Right lobe of liver (tissue), 6 donors: ENCODE measurements around the gene VRK1. TPM values are rescaled to one million over a fixed set of nuclear protein-coding genes. Genes with fewer than 3 reads are reported as not detected.

Experiments
- ATAC-seq, 4 donors: fragments of 200-7000 bp; cut with Tn5 transposase; one replicate each; pipeline ENCODE4 v1.9.1; 2020; ENCODE audit warnings: mild to moderate bottlenecking in 4 of 4, moderate library complexity in 4 of 4
- DNase-seq, 3 donors: peaks; one replicate each; pipeline ENCODE4 v3.0.0-alpha.2; 2020
- H3K27ac ChIP-seq, 3 donors: fragments of 200-600 bp; one replicate each; pipeline ENCODE4 v1.8.0; 2022
- H3K27me3 ChIP-seq, 2 donors: fragments of 200-600 bp; one replicate each; pipeline ENCODE4 v1.8.0; 2022
- H3K36me3 ChIP-seq, 4 donors: fragments of 200-600 bp; sonication (generic) in 1 of 4; one replicate each; pipeline versions ENCODE4 v1.5.1 to v1.8.0; 2017 to 2022; ENCODE audit warnings: control low read depth in 1 of 4
- H3K4me1 ChIP-seq, 4 donors: fragments of 200-600 bp; sonication (generic) in 1 of 4; one replicate each; pipeline versions ENCODE4 v1.5.1 to v1.8.0; 2017 to 2022; ENCODE audit warnings: control low read depth in 1 of 4
- H3K4me3 ChIP-seq, 3 donors: fragments of 200-600 bp; one replicate each; pipeline ENCODE4 v1.8.0; 2022
- H3K9me3 ChIP-seq, 4 donors: fragments of 200-600 bp; sonication (generic) in 1 of 4; one replicate each; pipeline versions ENCODE4 v1.5.1 to v1.8.0; 2017 to 2022; ENCODE audit warnings: control low read depth in 1 of 4
- CTCF ChIP-seq, 4 donors: fragments of 200-600 bp in 3 of 4; fragments of 450-650 bp in 1 of 4; IDR thresholded peaks; one replicate each; pipeline versions ENCODE4 v1.5.1 to v1.8.0; 2016 to 2022; ENCODE audit warnings: antibody characterized with exemption in 4 of 4, mild to moderate bottlenecking in 2 of 4
- POLR2A ChIP-seq: fragments of 450-650 bp; IDR thresholded peaks from one replicate; pipeline ENCODE4 v1.6.1; 2017; ENCODE audit warnings: antibody characterized with exemption, mild to moderate bottlenecking
- WGBS: methylation state at CpG from one replicate; pipeline ENCODE4 v1.1.6; 2018; ENCODE audit warnings: low coverage, low lambda C conversion rate; ENCODE audit not compliant: insufficient coverage; ENCODE audit errors: missing lambda C conversion rate; 5-methylcytosine and 5-hydroxymethylcytosine counted together
- intact Hi-C, 2 donors: fragments of 100-400 bp; cut with DNase I; formaldehyde crosslinking; loops; one replicate each; pipeline versions ENCODE4 v1.11.2 to v1.14.1; 2022
- total RNA-seq, 6 experiments: library from RNA; depleted of rRNA in 2 of 6; stranded (reverse); fragments of >200 nt in 2 of 6; fragmentation: NEBNext Ultra II Directional in 3 of 6; extraction: Animal tissue kit (Norgen Biotek cat#: 25700) in 3 of 6; gene quantifications; one replicate each; pipeline versions ENCODE4 v1.1.0 to v1.2.4, GENCODE V29; 2016 to 2023
- donor health status: DM: no; HTN: yes; CAD: no.
- donor health status: DM: no; HTN: no; CAD: no.
- donor health status: DM: no; HTN: no; CAD: no.
- donor health status: DM: no; HTN: yes; CAD: no.
- donor health status: DM: no; HTN: yes; CAD: no.

Gene VRK1
- total RNA-seq, 6 experiments from 2014 or later = 1.8 to 6.9 (median 3.8) TPM

- WGBS = no CpG with 5 or more reads among the region's 4 CpGs
- no peaks in the 10 kb centered on the region for H3K36me3 ChIP-seq
- H3K4me1 ChIP-seq = no peaks in the 10 kb centered on the region
- TF ChIP-seq POLR2A (no peak), CTCF (IDR thresholded peaks at IDR 0.05) (no peak)
- ATAC-seq (no peak), DNase-seq (no peak)
- H3K27ac ChIP-seq = no peak overlapping the region
- no peaks in the 10 kb centered on the region for H3K9me3 ChIP-seq
- H3K27me3 ChIP-seq = no peaks in the 10 kb centered on the region
- intact Hi-C loops = no loop called here
- H3K4me3 ChIP-seq = no peak overlapping the region
Observed at GRCh38 chr14:96925422-96925821, 128.2 kb downstream of the VRK1 start.

GRCh38 chr14:96926001-96926400 lies 128.8 kb downstream of the VRK1 start:
- no peaks in the 10 kb centered on the region for H3K27me3 ChIP-seq
- H3K36me3 ChIP-seq = no peaks in the 10 kb centered on the region
- no peak overlapping the region for H3K4me3 ChIP-seq
- TF ChIP-seq CTCF (IDR thresholded peaks at IDR 0.05) (no peak), POLR2A (no peak)
- DNase-seq (no peak), ATAC-seq (no peak)
- WGBS = 98% methylated on average over 8 of the region's 8 CpGs
- no peaks in the 10 kb centered on the region for H3K4me1 ChIP-seq
- no peaks in the 10 kb centered on the region for H3K9me3 ChIP-seq
- intact Hi-C loops = no loop called here
- H3K27ac ChIP-seq = no peak overlapping the region

GRCh38 chr14:96928779-96929380 lies 131.7 kb downstream of the VRK1 start:
- no peaks in the 10 kb centered on the region for H3K9me3 ChIP-seq
- ATAC-seq = no peak
- H3K36me3 ChIP-seq = no peaks in the 10 kb centered on the region
- no peak overlapping the region for H3K4me3 ChIP-seq
- H3K27ac ChIP-seq = no peak overlapping the region
- TF ChIP-seq CTCF (IDR thresholded peaks at IDR 0.05) (no peak), POLR2A (no peak)
- intact Hi-C loops = no loop called here
- H3K4me1 ChIP-seq = no peaks in the 10 kb centered on the region
- H3K27me3 ChIP-seq = no peaks in the 10 kb centered on the region
- DNase-seq = no peak
- WGBS = 67% methylated on average over 3 of the region's 3 CpGs

GRCh38 chr14:96929950-96930349 lies 132.8 kb downstream of the VRK1 start:
- ATAC-seq (no peak), DNase-seq (no peak)
- no peak for TF ChIP-seq POLR2A
- no peak for TF ChIP-seq CTCF (IDR thresholded peaks at IDR 0.05)
- Histone ChIP-seq H3K4me1 (no peaks in the 10 kb centered on the region), H3K27me3 (no peaks in the 10 kb centered on the region), H3K36me3 (no peaks in the 10 kb centered on the region), H3K27ac (no peak overlapping the region), H3K9me3 (no peaks in the 10 kb centered on the region), H3K4me3 (no peak overlapping the region)
- WGBS = 64% methylated on average over 10 of the region's 10 CpGs
- intact Hi-C loops = no loop called here

GRCh38 chr14:96930526-96930925 lies 133.3 kb downstream of the VRK1 start:
- H3K9me3 ChIP-seq = no peaks in the 10 kb centered on the region
- H3K27ac ChIP-seq = no peak overlapping the region
- 67% methylated on average over 3 of the region's 3 CpGs for WGBS
- no peaks in the 10 kb centered on the region for H3K36me3 ChIP-seq
- ATAC-seq (no peak), DNase-seq (no peak)
- no peak overlapping the region for H3K4me3 ChIP-seq
- H3K4me1 ChIP-seq = no peaks in the 10 kb centered on the region
- H3K27me3 ChIP-seq = no peaks in the 10 kb centered on the region
- intact Hi-C loops = no loop called here
- TF ChIP-seq POLR2A (no peak), CTCF (IDR thresholded peaks at IDR 0.05) (no peak)
